Right lobe of liver (tissue), 6 donors: Measurements from ENCODE around the gene SLC26A3. TPM values are rescaled to one million over a fixed set of nuclear protein-coding genes. Genes with fewer than 3 reads are reported as not detected.

ENCODE experiments used
- ATAC-seq, 4 donors: fragments of 200-7000 bp; cut with Tn5 transposase; one replicate each; pipeline ENCODE4 v1.9.1; 2020; ENCODE audit warnings: mild to moderate bottlenecking in 4 of 4, moderate library complexity in 4 of 4
- DNase-seq, 3 donors: peaks; one replicate each; pipeline ENCODE4 v3.0.0-alpha.2; 2020
- H3K27ac ChIP-seq, 3 donors: fragments of 200-600 bp; one replicate each; pipeline ENCODE4 v1.8.0; 2022
- H3K27me3 ChIP-seq, 2 donors: fragments of 200-600 bp; one replicate each; pipeline ENCODE4 v1.8.0; 2022
- H3K36me3 ChIP-seq, 4 donors: fragments of 200-600 bp; sonication (generic) in 1 of 4; one replicate each; pipeline versions ENCODE4 v1.5.1 to v1.8.0; 2017 to 2022; ENCODE audit warnings: control low read depth in 1 of 4
- H3K4me1 ChIP-seq, 4 donors: fragments of 200-600 bp; sonication (generic) in 1 of 4; one replicate each; pipeline versions ENCODE4 v1.5.1 to v1.8.0; 2017 to 2022; ENCODE audit warnings: control low read depth in 1 of 4
- H3K4me3 ChIP-seq, 3 donors: fragments of 200-600 bp; one replicate each; pipeline ENCODE4 v1.8.0; 2022
- H3K9me3 ChIP-seq, 4 donors: fragments of 200-600 bp; sonication (generic) in 1 of 4; one replicate each; pipeline versions ENCODE4 v1.5.1 to v1.8.0; 2017 to 2022; ENCODE audit warnings: control low read depth in 1 of 4
- CTCF ChIP-seq, 4 donors: fragments of 200-600 bp in 3 of 4; fragments of 450-650 bp in 1 of 4; IDR thresholded peaks; one replicate each; pipeline versions ENCODE4 v1.5.1 to v1.8.0; 2016 to 2022; ENCODE audit warnings: antibody characterized with exemption in 4 of 4, mild to moderate bottlenecking in 2 of 4
- POLR2A ChIP-seq: fragments of 450-650 bp; IDR thresholded peaks from one replicate; pipeline ENCODE4 v1.6.1; 2017; ENCODE audit warnings: antibody characterized with exemption, mild to moderate bottlenecking
- WGBS: methylation state at CpG from one replicate; pipeline ENCODE4 v1.1.6; 2018; ENCODE audit warnings: low coverage, low lambda C conversion rate; ENCODE audit not compliant: insufficient coverage; ENCODE audit errors: missing lambda C conversion rate; 5-methylcytosine and 5-hydroxymethylcytosine counted together
- intact Hi-C, 2 donors: fragments of 100-400 bp; cut with DNase I; formaldehyde crosslinking; loops; one replicate each; pipeline versions ENCODE4 v1.11.2 to v1.14.1; 2022
- total RNA-seq, 6 experiments: library from RNA; depleted of rRNA in 2 of 6; stranded (reverse); fragments of >200 nt in 2 of 6; fragmentation: NEBNext Ultra II Directional in 3 of 6; extraction: Animal tissue kit (Norgen Biotek cat#: 25700) in 3 of 6; gene quantifications; one replicate each; pipeline versions ENCODE4 v1.1.0 to v1.2.4, GENCODE V29; 2016 to 2023
- donor health status: DM: no; HTN: yes; CAD: no.
- donor health status: DM: no; HTN: no; CAD: no.
- donor health status: DM: no; HTN: no; CAD: no.
- donor health status: DM: no; HTN: yes; CAD: no.
- donor health status: DM: no; HTN: yes; CAD: no.

SLC26A3 gene
- total RNA-seq, 6 experiments from 2014 or later = 0.15 to 2.8 (median 1.5) TPM; not detected in 2

DNA sequence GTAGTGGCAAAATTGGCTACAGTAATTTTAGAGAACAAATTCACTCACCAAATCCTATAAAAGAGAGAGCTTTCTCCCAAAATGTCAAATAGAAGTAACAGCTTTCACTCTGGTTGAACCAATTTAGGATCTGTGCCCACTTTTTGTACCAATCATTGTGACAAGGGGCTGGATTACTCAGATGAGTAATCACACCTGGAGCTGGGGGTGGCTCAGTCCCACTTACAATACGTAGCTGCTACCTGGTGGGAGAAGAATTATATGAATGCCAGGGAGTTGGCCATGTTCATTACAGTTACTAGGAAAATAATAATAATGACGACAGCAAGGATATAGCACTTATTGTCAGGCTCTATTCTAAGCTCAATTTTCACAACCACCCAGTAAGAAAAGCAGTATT, 23.4 kb upstream of the SLC26A3 start:
- Histone ChIP-seq H3K9me3 (no peaks in the 10 kb centered on the region), H3K36me3 (no peaks in the 10 kb centered on the region), H3K27me3 (no peaks in the 10 kb centered on the region), H3K4me1 (no peaks in the 10 kb centered on the region), H3K27ac (no peak overlapping the region), H3K4me3 (no peak overlapping the region)
- intact Hi-C loops = no loop called here
- no peak for ATAC-seq
- TF ChIP-seq CTCF (IDR thresholded peaks at IDR 0.05) (no peak), POLR2A (no peak)
- WGBS = 60% methylated on average over 1 of the region's 2 CpGs
- no peak for DNase-seq

- Histone ChIP-seq H3K9me3 (no peaks in the 10 kb centered on the region), H3K27ac (no peak overlapping the region), H3K4me1 (no peaks in the 10 kb centered on the region), H3K4me3 (no peak overlapping the region), H3K36me3 (no peaks in the 10 kb centered on the region), H3K27me3 (no peaks in the 10 kb centered on the region)
- no peak for ATAC-seq
- DNase-seq = no peak
- intact Hi-C loops = no loop called here
- WGBS = 88% methylated on average over 1 of the region's 1 CpG
- no peak for TF ChIP-seq POLR2A
- no peak for TF ChIP-seq CTCF (IDR thresholded peaks at IDR 0.05)
These were observed 21.8 kb upstream of the SLC26A3 start for GRCh38 chr7:107824858-107825257.

DNA sequence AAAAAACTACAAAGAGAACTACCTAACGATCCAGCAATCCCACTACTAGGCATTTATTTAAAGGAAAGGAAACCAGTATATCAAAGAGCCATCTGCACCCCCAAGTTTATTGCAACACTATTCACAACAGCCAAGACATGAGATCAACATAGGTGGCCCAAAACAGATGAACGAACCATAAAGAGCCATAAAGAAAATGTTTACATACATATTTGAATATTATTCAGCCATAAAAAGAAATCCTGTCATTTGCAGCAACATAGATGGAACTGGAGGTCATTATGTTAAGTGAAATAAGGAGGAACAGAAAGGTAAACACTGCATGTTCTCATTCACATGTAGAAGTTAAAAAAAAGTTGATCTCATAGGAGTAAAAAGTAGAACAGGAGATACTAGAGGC, 15.6 kb upstream of the SLC26A3 start:
- Histone ChIP-seq H3K36me3 (no peaks in the 10 kb centered on the region), H3K4me3 (no peak overlapping the region), H3K27me3 (no peaks in the 10 kb centered on the region), H3K4me1 (no peaks in the 10 kb centered on the region), H3K9me3 (no peaks in the 10 kb centered on the region), H3K27ac (no peak overlapping the region)
- no peak for DNase-seq
- TF ChIP-seq CTCF (IDR thresholded peaks at IDR 0.05) = no peak
- no peak for ATAC-seq
- WGBS = 42% methylated on average over 2 of the region's 2 CpGs
- intact Hi-C loops = no loop called here

DNA sequence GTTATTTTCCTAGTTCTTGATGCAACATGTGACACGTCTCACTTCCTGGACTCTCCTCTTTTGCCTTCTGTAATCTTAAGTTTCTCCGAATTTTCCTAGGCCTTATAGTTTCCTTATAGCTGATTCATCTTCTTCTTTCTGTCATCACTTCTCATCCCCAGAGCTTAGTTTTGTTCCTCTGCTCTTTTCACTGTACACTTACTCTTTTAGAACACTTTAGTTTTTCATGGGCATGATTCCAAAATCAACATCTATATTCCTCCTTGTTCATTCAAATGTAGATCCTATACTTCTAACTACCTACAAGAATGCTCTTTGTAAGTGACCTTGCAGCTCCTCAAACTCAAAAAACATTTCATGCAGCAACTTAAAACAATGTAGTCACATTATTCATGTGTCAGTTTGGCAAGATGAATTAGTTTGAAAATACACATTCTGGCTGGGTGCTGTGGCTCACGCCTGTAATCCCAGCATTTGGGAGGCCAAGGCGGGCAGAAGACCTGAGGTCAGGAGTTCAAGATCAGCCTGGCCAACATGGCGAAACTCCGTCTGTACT, 13.1 kb upstream of the SLC26A3 start:
- Histone ChIP-seq H3K27me3 (no peaks in the 10 kb centered on the region), H3K36me3 (no peaks in the 10 kb centered on the region), H3K4me1 (no peaks in the 10 kb centered on the region), H3K4me3 (no peak overlapping the region), H3K9me3 (no peaks in the 10 kb centered on the region), H3K27ac (no peak overlapping the region)
- intact Hi-C loops = no loop called here
- TF ChIP-seq CTCF (IDR thresholded peaks at IDR 0.05) = no peak
- no peak for TF ChIP-seq POLR2A
- DNase-seq (no peak), ATAC-seq (no peak)
- WGBS = 77% methylated on average over 6 of the region's 6 CpGs
